ENCODE measurements around the gene MCEE. TPM values are rescaled to one million over a fixed set of nuclear protein-coding genes. Genes with fewer than 3 reads are reported as not detected.
A peak's percentile ranks its signal among the peaks of the same experiment; 100 is the strongest.

The MCEE gene
- total and polyA plus RNA-seq, 2 of the 4 experiments (the other 2 are of a cell fraction), result 11.1 to 15.0 TPM

- peaks cover 6% of the 10 kb centered on the region; the same call in 1 of the 2 replicates for H4K20me1 ChIP-seq (ENCODE audit: insufficient read depth, low read length)
- peak overlapping the region; percentile 90 for H3K14ac ChIP-seq (replicated peaks; ENCODE audit: low read depth, low read length)
- peak overlapping the region; percentile 93 for H2BK5ac ChIP-seq (ENCODE audit: low read depth, low read length, poor library complexity, severe bottlenecking)
- H4K5ac ChIP-seq (ENCODE audit: low read depth, low read length), result peak overlapping the region; percentile 97
- H2BK20ac ChIP-seq (ENCODE audit: low read depth, low read length), result peak overlapping the region; percentile 2; the same call in 1 of the 2 replicates
- WGBS, 2 experiments (ENCODE audit: extremely low coverage in 2 of 2, insufficient read length in 1 of 2), result 0% methylated on average over 2 of the region's 18 CpGs; no CpG with 5 or more reads in 1 of the 2 experiments
- peak overlapping the region; percentile 78 for H3K4me3 ChIP-seq (ENCODE audit: insufficient read depth, low read depth, low read length)
- H2AFZ ChIP-seq (replicated peaks; ENCODE audit: low read length, poor library complexity), result peak overlapping the region; percentile 96
- in situ Hi-C loops (cut with MboI; ENCODE audit: low sequenced_read_pairs), result no loop called here
- H3K9ac ChIP-seq (ENCODE audit: low read depth, low read length), result peak overlapping the region; percentile 100
- peak overlapping the region; percentile 35; the same call in 1 of the 3 replicates for H2BK15ac ChIP-seq (ENCODE audit: low read depth, low read length)
- BruUV-seq (replicated peaks), result TSS peak; percentile 33
- intact Hi-C loops (cut with micrococcal nuclease), result loop anchor here (10.0 kb wide), 1 partner anchor 125 kb away; no protein-coding TSS in a partner anchor
- POLR2A ChIA-PET (ENCODE audit: unreplicated experiment), result no interaction called here
- peak overlapping the region; percentile 73 for H2AK5ac ChIP-seq (ENCODE audit: low read depth, low read length)
- H3K9me3 ChIP-seq (ENCODE audit: control insufficient read depth, insufficient read depth, low read length), result no peaks in the 10 kb centered on the region
- peak overlapping the region; percentile 84 for H3K27ac ChIP-seq (ENCODE audit: insufficient read depth, low read length)
- H3K9me1 ChIP-seq (ENCODE audit: insufficient read depth, low read length), result peaks cover 4% of the 10 kb centered on the region; the same call in 1 of the 2 replicates
- CTCF ChIA-PET, result no interaction called here
- peak overlapping the region; percentile 83 for H3K23ac ChIP-seq (ENCODE audit: low read depth, low read length)
- H3K79me1 ChIP-seq (ENCODE audit: low read depth in 1 of 2, low read length in 2 of 2), result peaks cover 4 to 25% of the 10 kb centered on the region in 2 experiments; a peak in 3 of 4 replicates
- peak overlapping the region; percentile 93 for H3K4ac ChIP-seq (ENCODE audit: low read depth, low read length)
- dilution Hi-C loops (cut with HindIII; ENCODE audit: low sequenced_read_pairs, unreplicated experiment), result no loop called here
- H3K36me3 ChIP-seq (ENCODE audit: control insufficient read depth, insufficient read depth, low read length), result 0 out of 2 replicates have a peak, but pooled peaks cover 2% of the 10 kb centered on the region
- H4K8ac ChIP-seq (ENCODE audit: low read depth in 2 of 2, low read length in 2 of 2), result peak overlapping the region; percentile 81 to 96
- H2BK120ac ChIP-seq (ENCODE audit: low read depth, low read length), result peak overlapping the region; percentile 67
- ATAC-seq (ENCODE audit: low read depth) (no peak; the same call in 1 of the 2 replicates), DNase-seq (peak; percentile 5)
- H3K27me3 ChIP-seq (ENCODE audit: control insufficient read depth, insufficient read depth, low read length), result no peaks in the 10 kb centered on the region
- H3K18ac ChIP-seq (ENCODE audit: low read depth, low read length), result peak overlapping the region; percentile 92
- H3K56ac ChIP-seq (ENCODE audit: extremely low read depth, insufficient read depth, low read length), result peak overlapping the region; percentile 90
- peak overlapping the region; percentile 81 for H4K91ac ChIP-seq (ENCODE audit: insufficient read depth, low read depth, low read length)
- peaks cover 3% of the 10 kb centered on the region; the same call in 1 of the 2 replicates for H3K4me1 ChIP-seq (ENCODE audit: control insufficient read depth, insufficient read depth, low read length)
- peak overlapping the region; percentile 63 for H3K4me2 ChIP-seq (ENCODE audit: low read depth, low read length)
- H2AK9ac ChIP-seq (replicated peaks; ENCODE audit: low read depth, low read length, poor library complexity), result peak overlapping the region; percentile 95
- TF ChIP-seq RAD21 (IDR thresholded peaks at IDR 0.05; ENCODE audit: low read length) (no peak), CTCF (conservative IDR thresholded peaks at IDR 0.05; ENCODE audit: low read depth, low read length) (no peak), SMC3 (IDR thresholded peaks at IDR 0.05; ENCODE audit: low read depth, low read length) (no peak), RFX5 (IDR thresholded peaks at IDR 0.05; ENCODE audit: low read depth, low read length) (no peak), MAFK (IDR thresholded peaks at IDR 0.05; ENCODE audit: low read depth, low read length) (no peak), ELK1 (IDR thresholded peaks at IDR 0.05; ENCODE audit: borderline replicate concordance, low read depth, low read length) (no peak), MXI1 (IDR thresholded peaks at IDR 0.05; ENCODE audit: borderline replicate concordance, low read depth, low read length) (no peak), CHD1 (IDR thresholded peaks at IDR 0.05; ENCODE audit: low read depth, low read length) (no peak), CEBPB (IDR thresholded peaks at IDR 0.05; ENCODE audit: low read depth, low read length) (no peak), RCOR1 (IDR thresholded peaks at IDR 0.05; ENCODE audit: insufficient replicate concordance, low read length) (no peak), MAZ (IDR thresholded peaks at IDR 0.05; ENCODE audit: borderline replicate concordance, low read depth, low read length) (no peak), FOS (IDR thresholded peaks at IDR 0.05; ENCODE audit: low read depth, low read length) (no peak), BHLHE40 (IDR thresholded peaks at IDR 0.05; ENCODE audit: low read depth, low read length) (no peak)
Observed at GRCh38 chr2:71129114-71129901, 721 bp downstream of the MCEE start.

Measured in IMR-90 (cell line).